H9 (cell line): ENCODE results near the gene HCN1. TPM values are rescaled to one million over a fixed set of nuclear protein-coding genes. Genes with fewer than 3 reads are reported as not detected.
A peak's percentile ranks its signal among the peaks of the same experiment; 100 is the strongest.

Experiments used
- DNase-seq: peaks from one replicate; pipeline ENCODE4 v3.0.0-alpha.2; 2017
- H2AFZ ChIP-seq: one replicate; pipeline ENCODE4 v1.6.1; 2013; ENCODE audit warnings: mild to moderate bottlenecking, low read length, control low read depth, moderate library complexity
- H2AK5ac ChIP-seq: 2 replicates; pipeline ENCODE4 v1.6.1; 2013; ENCODE audit warnings: low read length, control low read depth, mixed read lengths; ENCODE audit not compliant: insufficient read length
- H2BK120ac ChIP-seq: one replicate; pipeline ENCODE4 v1.6.1; 2013; ENCODE audit warnings: low read depth, mild to moderate bottlenecking, low read length, control low read depth, inconsistent platforms; ENCODE audit not compliant: poor library complexity, severe bottlenecking
- H2BK12ac ChIP-seq: 2 replicates; pipeline ENCODE4 v1.6.1; 2013; ENCODE audit warnings: low read length, control low read depth, mixed read lengths, low read depth; ENCODE audit not compliant: insufficient read length
- H2BK15ac ChIP-seq: 2 replicates; pipeline ENCODE4 v1.6.1; 2013; ENCODE audit warnings: low read depth, low read length, control low read depth
- H2BK20ac ChIP-seq: one replicate; pipeline ENCODE4 v1.6.1; 2013; ENCODE audit warnings: low read depth, mild to moderate bottlenecking, low read length, control low read depth, inconsistent platforms; ENCODE audit not compliant: poor library complexity, severe bottlenecking
- H2BK5ac ChIP-seq: 2 replicates; pipeline ENCODE4 v1.6.1; 2013; ENCODE audit warnings: low read length, control low read depth, mixed read lengths; ENCODE audit not compliant: insufficient read length
- H3K14ac ChIP-seq: 2 replicates; pipeline ENCODE4 v1.6.1; 2013; ENCODE audit warnings: low read length, control low read depth; ENCODE audit not compliant: insufficient read depth
- H3K18ac ChIP-seq: 2 replicates; pipeline ENCODE4 v1.6.1; 2013; ENCODE audit warnings: low read depth, mild to moderate bottlenecking, mixed read lengths, low read length, control low read depth; ENCODE audit not compliant: insufficient read length
- H3K23ac ChIP-seq: 2 replicates; pipeline ENCODE4 v1.6.1; 2013; ENCODE audit warnings: low read length, control low read depth, mixed read lengths, low read depth; ENCODE audit not compliant: insufficient read length
- H3K23me2 ChIP-seq: 2 replicates; pipeline ENCODE4 v1.6.1; 2013; ENCODE audit warnings: low read depth, mild to moderate bottlenecking, mixed read lengths, low read length, control low read depth; ENCODE audit not compliant: insufficient read length, poor library complexity, severe bottlenecking
- H3K27ac ChIP-seq: 2 replicates; pipeline ENCODE4 v1.5.1; 2013; ENCODE audit warnings: low read length, control low read depth, mixed read lengths, low read depth; ENCODE audit not compliant: insufficient read length
- H3K27me3 ChIP-seq: 2 replicates; pipeline ENCODE4 v1.6.1; 2013; ENCODE audit warnings: low read length, control low read depth, inconsistent platforms; ENCODE audit not compliant: insufficient read depth
- H3K4ac ChIP-seq: 2 replicates; pipeline ENCODE4 v1.6.1; 2013; ENCODE audit warnings: low read depth, mild to moderate bottlenecking, control low read depth, inconsistent platforms, low read length, moderate library complexity
- H3K4me1 ChIP-seq: 2 replicates; pipeline ENCODE4 v1.6.1; 2013; ENCODE audit warnings: low read length, control low read depth, inconsistent platforms; ENCODE audit not compliant: insufficient read depth
- H3K4me2 ChIP-seq: 2 replicates; pipeline ENCODE4 v1.6.1; 2013; ENCODE audit warnings: low read length, control low read depth, mixed read lengths; ENCODE audit not compliant: insufficient read length, insufficient read depth
- H3K56ac ChIP-seq: 2 replicates; pipeline ENCODE4 v1.6.1; 2013; ENCODE audit warnings: low read depth, mild to moderate bottlenecking, mixed read lengths, low read length, control low read depth; ENCODE audit not compliant: insufficient read length
- H3K79me1 ChIP-seq: 2 replicates; pipeline ENCODE4 v1.6.1; 2013; ENCODE audit warnings: low read depth, mild to moderate bottlenecking, moderate library complexity, low read length, control low read depth, inconsistent platforms; ENCODE audit not compliant: insufficient read depth, poor library complexity, severe bottlenecking
- H3K79me2 ChIP-seq: 2 replicates; pipeline ENCODE4 v1.6.1; 2013; ENCODE audit warnings: low read length, control low read depth, inconsistent platforms; ENCODE audit not compliant: insufficient read depth
- H3K9ac ChIP-seq: 2 replicates; pipeline ENCODE4 v1.6.1; 2013; ENCODE audit warnings: low read length, control low read depth, mixed read lengths; ENCODE audit not compliant: insufficient read length; ENCODE audit errors: extremely low read depth
- H3K9me3 ChIP-seq: one replicate; pipeline ENCODE4 v1.6.1; 2013; ENCODE audit warnings: low read depth, low read length, inconsistent platforms; ENCODE audit not compliant: control insufficient read depth
- H3T11ph ChIP-seq: one replicate; pipeline ENCODE4 v1.6.1; 2013; ENCODE audit warnings: mild to moderate bottlenecking, low read length, control low read depth, inconsistent platforms
- H4K20me1 ChIP-seq: one replicate; pipeline ENCODE4 v1.6.1; 2013; ENCODE audit not compliant: control insufficient read depth, insufficient read length, insufficient read depth
- H4K5ac ChIP-seq: 2 replicates; pipeline ENCODE4 v1.6.1; 2013; ENCODE audit warnings: low read depth, mild to moderate bottlenecking, mixed read lengths, low read length, control low read depth; ENCODE audit not compliant: insufficient read length
- H4K8ac ChIP-seq: replicated peaks from 2 replicates; pipeline ENCODE4 v1.6.1; 2013; ENCODE audit warnings: low read length, control low read depth, mixed read lengths, low read depth; ENCODE audit not compliant: insufficient read length
- H4K91ac ChIP-seq: 2 replicates; pipeline ENCODE4 v1.6.1; 2013; ENCODE audit warnings: low read depth, mild to moderate bottlenecking, moderate library complexity, mixed read lengths, low read length, control low read depth; ENCODE audit not compliant: insufficient read length
- H3K27ac Mint-ChIP-seq, 3 experiments: 2 replicates in 2 of 3; 3 replicates in 1 of 3; pipeline ENCODE4 v1.8.0; 2020 to 2021; ENCODE audit warnings: mixed read lengths in 3 of 3, mild to moderate bottlenecking in 1 of 3, moderate library complexity in 1 of 3
- H3K27me3 Mint-ChIP-seq: 2 replicates; pipeline ENCODE4 v1.8.0; 2021; ENCODE audit warnings: low read depth, mild to moderate bottlenecking, moderate library complexity, mixed read lengths
- H3K36me3 Mint-ChIP-seq, 3 experiments: 2 replicates in 2 of 3; 3 replicates in 1 of 3; pipeline ENCODE4 v1.8.0; 2020 to 2021; ENCODE audit warnings: low read depth in 3 of 3, mixed read lengths in 3 of 3; ENCODE audit not compliant: insufficient read depth in 1 of 3
- H3K4me1 Mint-ChIP-seq, 2 experiments: 2 replicates each; pipeline ENCODE4 v1.8.0; 2020; ENCODE audit warnings: mixed read lengths in 2 of 2
- H3K4me3 Mint-ChIP-seq, 2 experiments: 2 replicates in 1 of 2; 3 replicates in 1 of 2; pipeline ENCODE4 v1.8.0; 2020 to 2021; ENCODE audit warnings: mild to moderate bottlenecking in 2 of 2, mixed read lengths in 2 of 2, moderate library complexity in 1 of 2
- H3K9me3 Mint-ChIP-seq, 2 experiments: 2 replicates in 1 of 2; 3 replicates in 1 of 2; pipeline ENCODE4 v1.8.0; 2020; ENCODE audit warnings: mild to moderate bottlenecking in 2 of 2, mixed read lengths in 2 of 2, moderate library complexity in 1 of 2
- WGBS: extraction: QIAGEN DNeasy Blood & Tissue Kit; methylation state at CpG from one replicate; pipeline ENCODE4 v1.1.7; 2013; ENCODE audit warnings: missing lambda C conversion rate, low lambda C conversion rate, mixed read lengths; ENCODE audit not compliant: insufficient read length; ENCODE audit errors: extremely low coverage; 5-methylcytosine and 5-hydroxymethylcytosine counted together
- total RNA-seq: library from RNA; stranded (reverse); gene quantifications from 2 replicates; pipeline ENCODE4 v1.2.1, GENCODE V29; 2021
- TF ChIP-seq, protein P1 (sequence below): fragments of 200-600 bp; sonication (generic); conservative IDR thresholded peaks from 3 replicates; pipeline ENCODE4 v1.8.0; 2021; ENCODE audit warnings: antibody characterized with exemption, mild to moderate bottlenecking

The HCN1 gene
- total RNA-seq, 1 experiment from 2014 or later, result 4.6 TPM

- no peak overlapping the region for H4K5ac ChIP-seq
- H3K9me3 Mint-ChIP-seq, result peaks cover 8 to 17% of the 10 kb centered on the region in 2 experiments; a peak in 4 of 5 replicates
- H3K56ac ChIP-seq, result no peak overlapping the region
- no peak overlapping the region for H2AFZ ChIP-seq
- DNase-seq, result no peak
- no peak overlapping the region for H3K14ac ChIP-seq
- H3K27ac ChIP-seq, result no peak overlapping the region
- H3K4me1 ChIP-seq, result no peaks in the 10 kb centered on the region
- no CpG with 5 or more reads among the region's 2 CpGs for WGBS
- H3K23ac ChIP-seq, result no peak overlapping the region
- no peaks in the 10 kb centered on the region for H3K27me3 Mint-ChIP-seq
- H3K4ac ChIP-seq, result no peak overlapping the region
- no peak overlapping the region for H2AK5ac ChIP-seq
- H2BK5ac ChIP-seq, result no peak overlapping the region
- no peak overlapping the region for H2BK20ac ChIP-seq
- H3K79me1 ChIP-seq, result no peaks in the 10 kb centered on the region
- H3K27ac Mint-ChIP-seq, result peak overlapping the region in 2 of 3 experiments; percentile 10 to 68; a peak in 3 of 7 replicates
- H3T11ph ChIP-seq, result no peak overlapping the region
- H3K9ac ChIP-seq, result no peak overlapping the region
- H3K18ac ChIP-seq, result no peak overlapping the region
- H4K8ac ChIP-seq, result no peak overlapping the region
- no peak overlapping the region for H2BK120ac ChIP-seq
- H3K9me3 ChIP-seq, result no peaks in the 10 kb centered on the region
- H3K4me1 Mint-ChIP-seq, result peaks cover 12 to 27% of the 10 kb centered on the region in 2 experiments
- no peak overlapping the region for H3K4me3 Mint-ChIP-seq
- no peaks in the 10 kb centered on the region for H3K23me2 ChIP-seq
- H3K4me2 ChIP-seq, result no peak overlapping the region
- no peak overlapping the region for H2BK12ac ChIP-seq
- no peaks in the 10 kb centered on the region for H4K20me1 ChIP-seq
- peaks cover 16 to 19% (median 16%) of the 10 kb centered on the region in 3 experiments for H3K36me3 Mint-ChIP-seq
- no peak overlapping the region for H2BK15ac ChIP-seq
- TF ChIP-seq, protein P1, sequence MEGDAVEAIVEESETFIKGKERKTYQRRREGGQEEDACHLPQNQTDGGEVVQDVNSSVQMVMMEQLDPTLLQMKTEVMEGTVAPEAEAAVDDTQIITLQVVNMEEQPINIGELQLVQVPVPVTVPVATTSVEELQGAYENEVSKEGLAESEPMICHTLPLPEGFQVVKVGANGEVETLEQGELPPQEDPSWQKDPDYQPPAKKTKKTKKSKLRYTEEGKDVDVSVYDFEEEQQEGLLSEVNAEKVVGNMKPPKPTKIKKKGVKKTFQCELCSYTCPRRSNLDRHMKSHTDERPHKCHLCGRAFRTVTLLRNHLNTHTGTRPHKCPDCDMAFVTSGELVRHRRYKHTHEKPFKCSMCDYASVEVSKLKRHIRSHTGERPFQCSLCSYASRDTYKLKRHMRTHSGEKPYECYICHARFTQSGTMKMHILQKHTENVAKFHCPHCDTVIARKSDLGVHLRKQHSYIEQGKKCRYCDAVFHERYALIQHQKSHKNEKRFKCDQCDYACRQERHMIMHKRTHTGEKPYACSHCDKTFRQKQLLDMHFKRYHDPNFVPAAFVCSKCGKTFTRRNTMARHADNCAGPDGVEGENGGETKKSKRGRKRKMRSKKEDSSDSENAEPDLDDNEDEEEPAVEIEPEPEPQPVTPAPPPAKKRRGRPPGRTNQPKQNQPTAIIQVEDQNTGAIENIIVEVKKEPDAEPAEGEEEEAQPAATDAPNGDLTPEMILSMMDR, result no peak
- H4K91ac ChIP-seq, result no peak overlapping the region
- H3K27me3 ChIP-seq, result no peaks in the 10 kb centered on the region
- no peaks in the 10 kb centered on the region for H3K79me2 ChIP-seq
Observed at GRCh38 chr5:45277860-45278259, 418.3 kb downstream of the HCN1 start.
